H1 (cell line): ENCODE results near the gene JAG2. TPM values are rescaled to one million over a fixed set of nuclear protein-coding genes. Genes with fewer than 3 reads are reported as not detected.

Experiments
- CHD2 ChIP-seq: IDR thresholded peaks from 2 replicates; pipeline ENCODE4 v1.6.1; 2012; ENCODE audit warnings: low read length, improper control_type of control experiment
- POLR2A ChIP-seq, 2 experiments: IDR thresholded peaks; 1 replicate in 1 of 2; 2 replicates in 1 of 2; pipeline ENCODE4 v1.6.1; 2011; ENCODE audit warnings: low read depth in 2 of 2, low read length in 2 of 2, mild to moderate bottlenecking in 2 of 2; ENCODE audit errors: control extremely low read depth in 1 of 2
- RNF2 ChIP-seq: fragments of 200-900, 300-1000 bp; sonication (generic); IDR thresholded peaks from 2 replicates; pipeline ENCODE4 v1.7.1; 2016; ENCODE audit warnings: borderline replicate concordance, low read depth, mild to moderate bottlenecking, antibody characterized with exemption, low read length; ENCODE audit not compliant: poor library complexity, severe bottlenecking; ENCODE audit errors: missing control alignments
- SIX5 ChIP-seq: IDR thresholded peaks from 2 replicates; pipeline ENCODE4 v1.6.1; 2011; ENCODE audit warnings: mild to moderate bottlenecking, low read depth, low read length
- SP1 ChIP-seq: IDR thresholded peaks from 2 replicates; pipeline ENCODE4 v1.6.1; 2011; ENCODE audit warnings: low read depth, low read length
- polyA plus RNA-seq, 7 experiments: library from polyadenylated mRNA; depleted of rRNA in 3 of 7; stranded (reverse) in 5 of 7; unstranded in 2 of 7; fragments of >200 nt in 5 of 7; fragments of 200-250 nt in 2 of 7; gene quantifications; 1 replicate in 5 of 7; 2 replicates in 1 of 7; 4 replicates in 1 of 7; pipeline versions ENCODE4 v1.2.1 to v1.2.3, GENCODE V29; 2011 to 2013; ENCODE audit warnings: missing spikeins in 2 of 7, mixed read lengths in 2 of 7
- total RNA-seq: library from RNA; stranded (reverse); fragmentation: NEBNext Ultra II Directional; extraction: Animal tissue kit (Norgen Biotek cat#: 25700); gene quantifications from 2 replicates; pipeline ENCODE4 v1.2.1, GENCODE V29; 2021

The JAG2 gene
- total and polyA plus RNA-seq, 2 of the 8 experiments (the other 6 are each of a cell fraction or from before 2014, with no cell fraction given): 2.8 to 6.2 TPM

DNA sequence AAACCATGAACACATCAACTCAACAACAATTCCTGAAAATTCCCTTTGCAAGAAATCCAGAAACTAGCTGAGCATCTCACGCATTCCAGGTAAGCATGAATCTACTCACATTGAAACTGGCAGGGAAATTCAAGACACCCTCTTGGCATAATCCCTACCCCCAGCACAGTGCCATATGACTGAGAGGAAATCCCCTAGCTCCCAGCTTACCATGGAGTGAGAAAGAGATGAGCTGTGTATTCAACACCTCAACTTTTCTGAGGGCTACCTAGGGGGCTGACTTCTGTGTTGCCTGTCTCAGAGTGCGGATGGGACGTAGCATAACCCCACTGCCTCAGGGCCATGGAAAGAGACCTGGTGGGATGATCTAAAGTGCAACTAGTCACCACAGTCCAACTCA lies 65.7 kb downstream of the JAG2 start (continued):
- no peak for TF ChIP-seq RNF2
- no peak for TF ChIP-seq POLR2A (IDR thresholded peaks at IDR 0.05; ENCODE audit: control extremely low read depth in 1 of 2, low read depth in 2 of 2, low read length in 2 of 2)
- TF ChIP-seq SP1: no peak
- no peak for TF ChIP-seq CHD2
- no peak for TF ChIP-seq SIX5
